Stimulated activated naive CD4-positive, alpha-beta T cell treated with Interleukin-2 at 50 U/mL for 16 hours (primary cell): ENCODE measurements around the gene ABCC6.
A peak's percentile ranks its signal among the peaks of the same experiment; 100 is the strongest.
"Not testable (repeated sequence)": the region's sequence is repeated elsewhere in the genome, so short reads cannot be mapped to it uniquely, and the experiment has no call there.

Experiments
- DNase-seq: peaks from one replicate; lab custom pipeline; 2025; lab: John Stamatoyannopoulos, UW

The ABCC6 gene

GRCh38 chr16:16223662-16224241 is 458 bp upstream of the ABCC6 start:
- DNase-seq = not testable (repeated sequence)

GRCh38 chr16:16221382-16221781 is 1.9 kb downstream of the ABCC6 start:
- DNase-seq = not testable (repeated sequence)

- DNase-seq = not testable (repeated sequence)
Measured at GRCh38 chr16:16220449-16220848, 2.8 kb downstream of the ABCC6 start.

- DNase-seq = not testable (repeated sequence)
Measured at GRCh38 chr16:16218787-16219186, 4.5 kb downstream of the ABCC6 start.

GRCh38 chr16:16218349-16218748 is 4.9 kb downstream of the ABCC6 start:
- DNase-seq = not testable (repeated sequence)

- not testable (repeated sequence) for DNase-seq
Measured at GRCh38 chr16:16213863-16214293, 9.4 kb downstream of the ABCC6 start.

GRCh38 chr16:16211404-16211803 is 11.9 kb downstream of the ABCC6 start:
- DNase-seq = not testable (repeated sequence)

- DNase-seq = not testable (repeated sequence)
Measured at GRCh38 chr16:16208461-16208860, 14.8 kb downstream of the ABCC6 start.

- not testable (repeated sequence) for DNase-seq
Measured at GRCh38 chr16:16207787-16208334, 15.4 kb downstream of the ABCC6 start.

GRCh38 chr16:16207097-16207786 is 16.1 kb downstream of the ABCC6 start:
- not testable (repeated sequence) for DNase-seq

GRCh38 chr16:16205864-16206263 is 17.4 kb downstream of the ABCC6 start:
- not testable (repeated sequence) for DNase-seq

GRCh38 chr16:16204552-16204951 is 18.7 kb downstream of the ABCC6 start:
- not testable (repeated sequence) for DNase-seq

- not testable (repeated sequence) for DNase-seq
Measured at GRCh38 chr16:16203494-16203893, 19.8 kb downstream of the ABCC6 start.

- DNase-seq = peak; percentile 14
Measured at GRCh38 chr16:16202400-16203143, 20.7 kb downstream of the ABCC6 start.

GRCh38 chr16:16201880-16202279 is 21.4 kb downstream of the ABCC6 start:
- not testable (repeated sequence) for DNase-seq

GRCh38 chr16:16200391-16200790 is 22.9 kb downstream of the ABCC6 start:
- not testable (repeated sequence) for DNase-seq

GRCh38 chr16:16199428-16199827 is 23.9 kb downstream of the ABCC6 start:
- DNase-seq = not testable (repeated sequence)

GRCh38 chr16:16197966-16198365 is 25.3 kb downstream of the ABCC6 start:
- no peak for DNase-seq

GRCh38 chr16:16197331-16197730 is 26.0 kb downstream of the ABCC6 start:
- no peak for DNase-seq

GRCh38 chr16:16196099-16196498 is 27.2 kb downstream of the ABCC6 start:
- no peak for DNase-seq

GRCh38 chr16:16191493-16192167 is 31.7 kb downstream of the ABCC6 start:
- no peak for DNase-seq

- not testable (repeated sequence) for DNase-seq
Measured at GRCh38 chr16:16190966-16191365, 32.3 kb downstream of the ABCC6 start.
